ENCODE data around the gene FHIT.

Gene FHIT

GRCh38 chr3:60395173-60395762, 856.0 kb downstream of the FHIT start:
- Histone ChIP-seq H3K79me2 (peaks cover 2% of the 10 kb centered on the region), H3K9me3 (ENCODE audit: control insufficient read depth, low read length) (no peaks in the 10 kb centered on the region), H3K4me3 (ENCODE audit: low read depth, low read length) (no peak overlapping the region), H3K4me2 (ENCODE audit: low read length) (no peak overlapping the region), H3K9ac (no peak overlapping the region), H2AFZ (no peak overlapping the region), H3K27me3 (ENCODE audit: control insufficient read depth, insufficient read depth, low read length) (no peaks in the 10 kb centered on the region), H3K27ac (no peak overlapping the region), H3K36me3 (ENCODE audit: control insufficient read depth, insufficient read depth, low read length) (no peaks in the 10 kb centered on the region), H3K4me1 (peaks cover 4% of the 10 kb centered on the region)
- TF ChIP-seq CTCF (IDR thresholded peaks at IDR 0.05): no peak

GRCh38 chr3:60393946-60394345, 857.3 kb downstream of the FHIT start:
- no peak overlapping the region for H3K9ac ChIP-seq
- no peak overlapping the region for H3K4me3 ChIP-seq (ENCODE audit: low read depth, low read length)
- no peak overlapping the region for H3K27ac ChIP-seq
- H3K27me3 ChIP-seq (ENCODE audit: control insufficient read depth, insufficient read depth, low read length): no peaks in the 10 kb centered on the region
- H3K9me3 ChIP-seq (ENCODE audit: control insufficient read depth, low read length): no peaks in the 10 kb centered on the region
- TF ChIP-seq CTCF (IDR thresholded peaks at IDR 0.05): no peak
- H3K79me2 ChIP-seq: peaks cover 2% of the 10 kb centered on the region
- H3K4me1 ChIP-seq: peaks cover 4% of the 10 kb centered on the region
- H3K36me3 ChIP-seq (ENCODE audit: control insufficient read depth, insufficient read depth, low read length): no peaks in the 10 kb centered on the region
- no peak overlapping the region for H3K4me2 ChIP-seq (ENCODE audit: low read length)
- no peak overlapping the region for H2AFZ ChIP-seq

GRCh38 chr3:60392501-60392900, 858.8 kb downstream of the FHIT start:
- Histone ChIP-seq H3K9me3 (ENCODE audit: control insufficient read depth, low read length) (no peaks in the 10 kb centered on the region), H3K4me2 (ENCODE audit: low read length) (no peak overlapping the region), H3K4me3 (ENCODE audit: low read depth, low read length) (no peak overlapping the region), H3K27me3 (ENCODE audit: control insufficient read depth, insufficient read depth, low read length) (no peaks in the 10 kb centered on the region), H3K27ac (no peak overlapping the region), H3K4me1 (peaks cover 4% of the 10 kb centered on the region), H2AFZ (no peak overlapping the region), H3K79me2 (peaks cover 2% of the 10 kb centered on the region), H3K36me3 (ENCODE audit: control insufficient read depth, insufficient read depth, low read length) (no peaks in the 10 kb centered on the region), H3K9ac (no peak overlapping the region)
- no peak for TF ChIP-seq CTCF (IDR thresholded peaks at IDR 0.05)

GRCh38 chr3:60391292-60391691, 860.0 kb downstream of the FHIT start:
- Histone ChIP-seq H3K9ac (no peak overlapping the region), H3K36me3 (ENCODE audit: control insufficient read depth, insufficient read depth, low read length) (no peaks in the 10 kb centered on the region), H3K4me1 (peaks cover 4% of the 10 kb centered on the region), H3K79me2 (peaks cover 2% of the 10 kb centered on the region), H3K27ac (no peak overlapping the region), H3K4me2 (ENCODE audit: low read length) (no peak overlapping the region), H3K9me3 (ENCODE audit: control insufficient read depth, low read length) (no peaks in the 10 kb centered on the region), H3K4me3 (ENCODE audit: low read depth, low read length) (no peak overlapping the region), H3K27me3 (ENCODE audit: control insufficient read depth, insufficient read depth, low read length) (no peaks in the 10 kb centered on the region), H2AFZ (no peak overlapping the region)
- no peak for TF ChIP-seq CTCF (IDR thresholded peaks at IDR 0.05)

- no peaks in the 10 kb centered on the region for H3K36me3 ChIP-seq (ENCODE audit: control insufficient read depth, insufficient read depth, low read length)
- no peak for TF ChIP-seq CTCF (IDR thresholded peaks at IDR 0.05)
- H3K79me2 ChIP-seq: peaks cover 2% of the 10 kb centered on the region
- no peaks in the 10 kb centered on the region for H3K4me1 ChIP-seq
- H3K9me3 ChIP-seq (ENCODE audit: control insufficient read depth, low read length): no peaks in the 10 kb centered on the region
- no peak overlapping the region for H3K4me3 ChIP-seq (ENCODE audit: low read depth, low read length)
- H2AFZ ChIP-seq: no peak overlapping the region
- H3K27me3 ChIP-seq (ENCODE audit: control insufficient read depth, insufficient read depth, low read length): no peaks in the 10 kb centered on the region
- H3K4me2 ChIP-seq (ENCODE audit: low read length): no peak overlapping the region
- H3K27ac ChIP-seq: no peak overlapping the region
- no peak overlapping the region for H3K9ac ChIP-seq
These were observed 862.5 kb downstream of the FHIT start for GRCh38 chr3:60388731-60389130.
